ENCODE measurements around the gene THSD4. TPM values are rescaled to one million over a fixed set of nuclear protein-coding genes. Genes with fewer than 3 reads are reported as not detected.

THSD4 gene
- polyA plus RNA-seq, 1 donor from 2014 or later = 0.46 TPM

DNA sequence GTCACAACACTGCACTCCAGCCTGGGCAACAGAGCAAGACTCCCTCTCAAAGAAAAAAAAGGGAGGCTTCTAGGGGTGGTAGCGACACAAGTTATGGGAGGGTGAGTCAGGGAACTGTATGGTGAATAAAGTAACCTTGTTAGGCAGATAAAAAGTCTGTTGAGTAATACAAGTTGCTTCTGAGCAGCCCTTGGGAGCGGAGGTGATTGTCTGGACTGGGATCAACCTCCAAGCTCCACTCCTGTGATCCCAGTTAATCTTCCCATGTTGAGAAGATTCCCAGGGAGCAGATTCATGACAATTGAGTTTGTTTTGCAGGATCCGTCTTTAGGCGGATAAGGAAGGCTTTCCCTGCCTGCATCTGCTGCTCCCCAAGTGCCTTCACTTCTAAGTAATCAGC lies 335.9 kb downstream of the THSD4 start:
- TF ChIP-seq POLR2AphosphoS5 (IDR thresholded peaks at IDR 0.05) = no peak
- no peak for TF ChIP-seq MXI1 (conservative IDR thresholded peaks at IDR 0.05; ENCODE audit: poor library complexity, severe bottlenecking)
- no peaks in the 10 kb centered on the region for H3K9me2 ChIP-seq (ENCODE audit: insufficient read depth, low read length)
- H3K4me3 ChIP-seq (ENCODE audit: low read length) = no peak overlapping the region
- no peak overlapping the region for H3K9ac ChIP-seq (ENCODE audit: low read length)
- H3F3A ChIP-seq (ENCODE audit: insufficient read depth, low read length, poor library complexity, severe bottlenecking) = no peaks in the 10 kb centered on the region
- H3K4me2 ChIP-seq (ENCODE audit: low read length) = no peak overlapping the region
- no peak overlapping the region for H2AFZ ChIP-seq (ENCODE audit: low read depth, low read length)
- no peaks in the 10 kb centered on the region for H3K79me2 ChIP-seq (replicated peaks; ENCODE audit: insufficient read depth, low read length)
- no peaks in the 10 kb centered on the region for H3K27me3 ChIP-seq (ENCODE audit: insufficient read depth, low read depth, low read length)
- H4K20me1 ChIP-seq (ENCODE audit: insufficient read depth) = no peaks in the 10 kb centered on the region
- H3K9me3 ChIP-seq (ENCODE audit: low read length) = no peaks in the 10 kb centered on the region
- no peaks in the 10 kb centered on the region for H3K36me3 ChIP-seq (ENCODE audit: insufficient read depth, low read length)
- no peak overlapping the region for H3K27ac ChIP-seq (ENCODE audit: low read length)

DNA sequence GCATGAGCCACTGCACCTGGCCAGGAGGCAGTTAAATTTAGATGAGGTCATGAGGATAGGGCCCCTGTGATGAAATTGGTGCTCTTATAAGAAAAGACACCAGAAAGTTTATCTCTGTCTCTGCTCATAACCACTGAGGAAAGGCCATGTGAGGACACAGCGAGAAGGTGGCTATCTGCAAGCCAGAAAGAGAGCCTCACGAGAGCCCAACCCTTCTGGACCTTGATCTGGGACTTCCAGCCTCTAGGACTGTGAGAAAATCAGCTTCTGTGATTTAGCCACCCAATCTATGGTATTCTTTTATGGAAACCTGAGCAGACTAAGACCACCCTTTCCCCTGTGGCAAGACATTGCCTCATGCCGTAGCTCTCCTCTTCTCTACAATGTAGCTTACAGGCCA lies 337.6 kb downstream of the THSD4 start:
- Histone ChIP-seq H3K4me3 (ENCODE audit: low read length) (no peak overlapping the region), H3K9me2 (ENCODE audit: insufficient read depth, low read length) (no peaks in the 10 kb centered on the region), H3K9ac (ENCODE audit: low read length) (no peak overlapping the region), H2AFZ (ENCODE audit: low read depth, low read length) (no peak overlapping the region), H4K20me1 (ENCODE audit: insufficient read depth) (no peaks in the 10 kb centered on the region), H3K36me3 (ENCODE audit: insufficient read depth, low read length) (no peaks in the 10 kb centered on the region), H3K27me3 (ENCODE audit: insufficient read depth, low read depth, low read length) (no peaks in the 10 kb centered on the region), H3K27ac (ENCODE audit: low read length) (no peak overlapping the region), H3K79me2 (replicated peaks; ENCODE audit: insufficient read depth, low read length) (no peaks in the 10 kb centered on the region), H3F3A (ENCODE audit: insufficient read depth, low read length, poor library complexity, severe bottlenecking) (no peaks in the 10 kb centered on the region), H3K9me3 (ENCODE audit: low read length) (no peaks in the 10 kb centered on the region), H3K4me2 (ENCODE audit: low read length) (no peak overlapping the region)
- TF ChIP-seq POLR2AphosphoS5 (IDR thresholded peaks at IDR 0.05) = no peak
- no peak for TF ChIP-seq MXI1 (conservative IDR thresholded peaks at IDR 0.05; ENCODE audit: poor library complexity, severe bottlenecking)
- TF ChIP-seq EZH2 (IDR thresholded peaks at IDR 0.05; ENCODE audit: borderline replicate concordance, insufficient read depth, low read length, poor library complexity, severe bottlenecking) = no peak
- no peak for TF ChIP-seq RAD21 (conservative IDR thresholded peaks at IDR 0.05)
- no peak for TF ChIP-seq TAF1 (IDR thresholded peaks at IDR 0.05; ENCODE audit: low read depth)
- no peak for TF ChIP-seq EP300 (conservative IDR thresholded peaks at IDR 0.05; ENCODE audit: poor library complexity, severe bottlenecking)

- Histone ChIP-seq H3K9me3 (ENCODE audit: low read length) (no peaks in the 10 kb centered on the region), H2AFZ (ENCODE audit: low read depth, low read length) (no peak overlapping the region), H3K36me3 (ENCODE audit: insufficient read depth, low read length) (no peaks in the 10 kb centered on the region), H3K4me3 (ENCODE audit: low read length) (no peak overlapping the region), H3K4me2 (ENCODE audit: low read length) (no peak overlapping the region), H3F3A (ENCODE audit: insufficient read depth, low read length, poor library complexity, severe bottlenecking) (no peaks in the 10 kb centered on the region), H4K20me1 (ENCODE audit: insufficient read depth) (no peaks in the 10 kb centered on the region), H3K27me3 (ENCODE audit: insufficient read depth, low read depth, low read length) (no peaks in the 10 kb centered on the region), H3K9ac (ENCODE audit: low read length) (no peak overlapping the region), H3K9me2 (ENCODE audit: insufficient read depth, low read length) (no peaks in the 10 kb centered on the region), H3K79me2 (replicated peaks; ENCODE audit: insufficient read depth, low read length) (no peaks in the 10 kb centered on the region), H3K27ac (ENCODE audit: low read length) (no peak overlapping the region)
- TF ChIP-seq POLR2AphosphoS5 (IDR thresholded peaks at IDR 0.05) = no peak
- no peak for TF ChIP-seq MXI1 (conservative IDR thresholded peaks at IDR 0.05; ENCODE audit: poor library complexity, severe bottlenecking)
- no peak for TF ChIP-seq REST (IDR thresholded peaks at IDR 0.05; ENCODE audit: borderline replicate concordance)
Observed at GRCh38 chr15:71454462-71454996, 339.3 kb downstream of the THSD4 start.

Data from neural cell (in vitro differentiated cells).